DND-41 (cell line): ENCODE results near the gene SMG5.
"Not testable (repeated sequence)": the region's sequence is repeated elsewhere in the genome, so short reads cannot be mapped to it uniquely, and the experiment has no call there.

Experiments used
- CTCF ChIP-seq: IDR thresholded peaks from 2 replicates; pipeline ENCODE4 v1.5.1; 2012; ENCODE audit warnings: borderline replicate concordance, low read length, moderate library complexity, mild to moderate bottlenecking; ENCODE audit not compliant: poor library complexity, severe bottlenecking; ENCODE audit errors: extremely low read depth
- EZH2 ChIP-seq: IDR thresholded peaks from 3 replicates; pipeline ENCODE4 v1.6.1; 2012; ENCODE audit warnings: borderline replicate concordance, low read depth, mild to moderate bottlenecking, moderate library complexity, low read length, inconsistent platforms; ENCODE audit not compliant: severe bottlenecking

- TF ChIP-seq CTCF, EZH2: not testable (repeated sequence)
Observed at GRCh38 chr1:156323179-156323578, 40.6 kb upstream of the SMG5 start.
